ENCODE data around the gene MCCC1. TPM values are rescaled to one million over a fixed set of nuclear protein-coding genes. Genes with fewer than 3 reads are reported as not detected.

The MCCC1 gene
- total RNA-seq, 1 donor from 2014 or later: 32.2 TPM

GRCh38 chr3:183123891-183124290, 24.6 kb upstream of the MCCC1 start:
- no peak for TF ChIP-seq CTCF (IDR thresholded peaks at IDR 0.05; ENCODE audit: unreplicated experiment)
- peaks cover 2% of the 10 kb centered on the region for H3K4me1 Mint-ChIP-seq (ENCODE audit: low read depth)
- H3K27me3 Mint-ChIP-seq: peaks cover 2% of the 10 kb centered on the region
- DNase-seq (ENCODE audit: low spot score, unreplicated experiment): no peak
- H3K9me3 Mint-ChIP-seq (ENCODE audit: low read depth): peaks cover 5% of the 10 kb centered on the region
- no peak overlapping the region for H3K4me3 Mint-ChIP-seq (ENCODE audit: low read depth)
- H3K27ac Mint-ChIP-seq: no peak overlapping the region
- H3K36me3 Mint-ChIP-seq (ENCODE audit: insufficient read depth): no peaks in the 10 kb centered on the region

- H3K36me3 Mint-ChIP-seq (ENCODE audit: insufficient read depth): no peaks in the 10 kb centered on the region
- H3K9me3 Mint-ChIP-seq (ENCODE audit: low read depth): no peaks in the 10 kb centered on the region
- DNase-seq (ENCODE audit: low spot score, unreplicated experiment): no peak
- TF ChIP-seq CTCF (IDR thresholded peaks at IDR 0.05; ENCODE audit: unreplicated experiment): peak; percentile 97
- peaks cover 2% of the 10 kb centered on the region for H3K4me1 Mint-ChIP-seq (ENCODE audit: low read depth)
- no peak overlapping the region for H3K27ac Mint-ChIP-seq
- peaks cover 6% of the 10 kb centered on the region for H3K27me3 Mint-ChIP-seq
- no peak overlapping the region for H3K4me3 Mint-ChIP-seq (ENCODE audit: low read depth)
Measured at GRCh38 chr3:183122257-183122932, 23.1 kb upstream of the MCCC1 start.

- H3K9me3 Mint-ChIP-seq (ENCODE audit: low read depth): no peaks in the 10 kb centered on the region
- peaks cover 10% of the 10 kb centered on the region for H3K27me3 Mint-ChIP-seq
- no peak for TF ChIP-seq CTCF (IDR thresholded peaks at IDR 0.05; ENCODE audit: unreplicated experiment)
- no peak overlapping the region for H3K27ac Mint-ChIP-seq
- no peak overlapping the region for H3K4me3 Mint-ChIP-seq (ENCODE audit: low read depth)
- no peaks in the 10 kb centered on the region for H3K36me3 Mint-ChIP-seq (ENCODE audit: insufficient read depth)
- no peak for DNase-seq (ENCODE audit: low spot score, unreplicated experiment)
- H3K4me1 Mint-ChIP-seq (ENCODE audit: low read depth): peaks cover 2% of the 10 kb centered on the region
Measured at GRCh38 chr3:183120538-183121215, 21.4 kb upstream of the MCCC1 start.

GRCh38 chr3:183117056-183117455, 17.8 kb upstream of the MCCC1 start:
- no peak for DNase-seq (ENCODE audit: low spot score, unreplicated experiment)
- no peak for TF ChIP-seq CTCF (IDR thresholded peaks at IDR 0.05; ENCODE audit: unreplicated experiment)
- H3K9me3 Mint-ChIP-seq (ENCODE audit: low read depth): peaks cover 3% of the 10 kb centered on the region
- peak overlapping the region; percentile 19 for H3K4me3 Mint-ChIP-seq (ENCODE audit: low read depth)
- H3K27ac Mint-ChIP-seq: no peak overlapping the region
- peaks cover 19% of the 10 kb centered on the region for H3K27me3 Mint-ChIP-seq
- H3K36me3 Mint-ChIP-seq (ENCODE audit: insufficient read depth): no peaks in the 10 kb centered on the region
- peaks cover 6% of the 10 kb centered on the region for H3K4me1 Mint-ChIP-seq (ENCODE audit: low read depth)

GRCh38 chr3:183116025-183116614, 16.8 kb upstream of the MCCC1 start:
- peaks cover 19% of the 10 kb centered on the region for H3K27me3 Mint-ChIP-seq
- H3K4me1 Mint-ChIP-seq (ENCODE audit: low read depth): peaks cover 6% of the 10 kb centered on the region
- peak overlapping the region; percentile 67 for H3K4me3 Mint-ChIP-seq (ENCODE audit: low read depth)
- DNase-seq (ENCODE audit: low spot score, unreplicated experiment): peak; percentile 72
- H3K27ac Mint-ChIP-seq: peak overlapping the region; percentile 90
- no peaks in the 10 kb centered on the region for H3K36me3 Mint-ChIP-seq (ENCODE audit: insufficient read depth)
- peaks cover 3% of the 10 kb centered on the region for H3K9me3 Mint-ChIP-seq (ENCODE audit: low read depth)
- TF ChIP-seq CTCF (IDR thresholded peaks at IDR 0.05; ENCODE audit: unreplicated experiment): no peak

Measured in progenitor cell of endocrine pancreas (in vitro differentiated cells).